SK-MEL-5 (cell line): Measurements from ENCODE around the gene CREB5. TPM values are rescaled to one million over a fixed set of nuclear protein-coding genes. Genes with fewer than 3 reads are reported as not detected.
A peak's percentile ranks its signal among the peaks of the same experiment; 100 is the strongest.

Experiments used
- DNase-seq: peaks from one replicate; pipeline ENCODE4 v3.0.0-alpha.2; 2016; ENCODE audit warnings: low read depth, low spot score
- in situ Hi-C: cut with HindIII; loops from 2 replicates; pipeline ENCODE4 v1.10.0; 2016; ENCODE audit warnings: low sequenced_read_pairs, high pct_unique_total_duplicates, low pct_unique_long_range_greater_than_20kb
- total RNA-seq: library from RNA; depleted of rRNA; stranded (reverse); fragments of >200 nt; shearing (Covaris generic); gene quantifications from 2 replicates; pipeline ENCODE4 v1.2.3, GENCODE V29; 2014

CREB5 gene
- total RNA-seq, 1 experiment from 2014 or later: 19.4 TPM

DNA sequence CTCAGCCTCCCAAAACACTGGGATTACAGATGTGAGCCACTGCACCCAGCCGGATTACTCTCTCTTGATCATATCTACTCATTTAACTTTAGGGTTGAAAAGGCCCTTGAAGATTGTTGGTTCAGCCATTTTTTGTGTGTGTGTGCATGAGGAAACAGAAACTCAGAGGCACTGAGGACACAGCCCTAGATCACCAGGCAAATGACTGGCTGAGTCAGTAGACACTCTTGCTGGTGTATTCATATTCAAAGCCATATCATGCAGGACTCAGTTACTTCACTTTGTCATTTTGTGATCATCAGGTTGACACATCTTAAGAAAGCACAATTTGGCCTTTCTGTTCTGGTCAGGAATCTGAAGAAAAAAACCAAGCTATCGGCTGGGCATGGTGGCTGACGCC is 292.4 kb downstream of the CREB5 start:
- in situ Hi-C loops: no loop called here
- DNase-seq: no peak

- DNase-seq: no peak
- in situ Hi-C loops: no loop called here
These were observed 293.0 kb downstream of the CREB5 start for GRCh38 chr7:28705350-28705749.

- no peak for DNase-seq
- in situ Hi-C loops: no loop called here
These were observed 294.3 kb downstream of the CREB5 start for GRCh38 chr7:28706584-28706983.

- in situ Hi-C loops: no loop called here
These were observed 295.0 kb downstream of the CREB5 start for GRCh38 chr7:28707291-28707690.

GRCh38 chr7:28708033-28708951 is 296.0 kb downstream of the CREB5 start:
- in situ Hi-C loops: no loop called here
- DNase-seq: peak; percentile 50

More at GRCh38 chr7:28707291-28707690, 295.0 kb downstream of the CREB5 start:
- no peak for DNase-seq

GRCh38 chr7:28709748-28710147 is 297.4 kb downstream of the CREB5 start:
- DNase-seq: no peak
- in situ Hi-C loops: no loop called here

DNA sequence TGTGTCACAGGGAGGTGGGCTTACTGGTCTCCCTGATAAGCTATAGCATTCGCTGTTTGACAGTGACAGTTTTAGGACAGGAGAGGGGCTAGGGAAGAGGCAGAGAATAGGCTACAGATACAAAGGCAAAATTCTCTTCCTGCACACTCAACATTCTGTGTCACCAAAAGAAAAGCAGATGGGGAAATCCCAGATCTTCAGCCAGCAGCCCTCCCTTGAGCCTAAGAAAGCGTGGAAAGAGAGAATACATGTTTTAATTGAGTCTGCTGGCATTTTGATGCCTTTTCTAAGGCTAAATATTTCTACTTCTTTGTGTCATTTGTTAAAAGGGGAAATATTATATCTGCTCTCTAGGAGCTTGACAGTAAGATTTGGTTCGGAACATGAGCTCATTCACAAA is 298.8 kb downstream of the CREB5 start:
- DNase-seq: no peak
- in situ Hi-C loops: no loop called here

- no peak for DNase-seq
- in situ Hi-C loops: no loop called here
These were observed 302.3 kb downstream of the CREB5 start for GRCh38 chr7:28714459-28715120.

GRCh38 chr7:28717445-28718054 is 305.2 kb downstream of the CREB5 start:
- DNase-seq: no peak
- in situ Hi-C loops: no loop called here

DNA sequence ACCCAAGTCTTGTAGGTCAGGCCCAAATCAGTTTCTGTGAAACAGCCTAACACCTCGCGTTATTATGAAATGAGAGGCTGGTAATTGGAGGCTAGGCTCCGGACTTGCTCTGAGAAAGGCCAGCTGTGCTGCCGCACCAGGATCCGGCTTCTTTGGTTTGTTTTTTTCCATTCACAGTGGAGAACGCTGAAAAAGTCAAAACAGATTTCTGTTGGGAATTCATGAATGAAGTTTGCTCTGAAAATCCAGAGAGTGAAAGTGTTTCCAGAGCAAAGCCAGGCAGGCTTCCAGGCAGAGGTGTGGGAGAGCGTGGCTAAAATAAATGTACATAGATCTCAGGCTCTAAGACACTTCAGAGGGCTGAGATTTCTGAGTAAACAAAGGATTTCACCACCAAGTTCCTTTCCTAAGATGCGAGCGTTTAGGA is 305.8 kb downstream of the CREB5 start:
- in situ Hi-C loops: no loop called here
- no peak for DNase-seq

- no peak for DNase-seq
- in situ Hi-C loops: no loop called here
These were observed 306.2 kb downstream of the CREB5 start for GRCh38 chr7:28718545-28718944.

- no peak for DNase-seq
- in situ Hi-C loops: no loop called here
These were observed 310.4 kb downstream of the CREB5 start for GRCh38 chr7:28722684-28723083.

DNA sequence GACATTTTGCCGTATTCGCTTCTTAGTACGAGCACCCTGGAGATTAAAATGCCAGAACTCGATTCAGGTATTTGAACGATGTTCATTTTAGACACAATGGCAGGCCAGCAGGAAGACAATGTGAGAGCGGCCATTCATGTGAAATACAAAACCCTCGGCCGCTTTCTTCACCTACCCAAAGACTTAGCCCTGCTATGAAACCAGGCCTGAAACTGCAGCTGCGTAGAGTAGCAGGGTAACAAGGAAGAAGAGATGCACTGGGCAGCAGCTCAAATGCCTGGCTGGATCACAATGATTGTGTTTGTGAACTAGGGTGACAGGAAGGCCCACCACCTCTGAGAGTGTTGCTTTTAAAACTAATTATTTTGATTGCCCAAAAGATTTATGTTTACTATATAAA is 311.0 kb downstream of the CREB5 start:
- in situ Hi-C loops: no loop called here
- no peak for DNase-seq

DNA sequence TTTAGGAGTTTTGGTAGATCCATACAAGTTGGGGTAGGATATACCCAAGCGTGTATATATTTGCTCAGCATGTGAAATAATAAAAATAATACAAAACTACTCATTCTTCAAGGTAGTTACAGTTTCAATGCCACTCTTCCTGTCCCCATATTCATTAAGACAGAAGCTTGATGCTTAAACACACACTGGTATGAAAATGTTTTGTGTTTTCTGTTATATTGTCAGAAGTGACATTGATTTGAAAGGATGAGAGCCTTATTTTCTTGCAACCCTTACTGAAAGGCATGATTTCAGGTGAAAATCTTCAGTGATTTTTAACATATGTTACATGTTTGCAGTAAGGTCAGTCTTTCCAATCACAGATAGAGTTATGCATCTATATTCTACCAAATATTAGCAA is 312.2 kb downstream of the CREB5 start:
- no peak for DNase-seq
- in situ Hi-C loops: no loop called here

DNA sequence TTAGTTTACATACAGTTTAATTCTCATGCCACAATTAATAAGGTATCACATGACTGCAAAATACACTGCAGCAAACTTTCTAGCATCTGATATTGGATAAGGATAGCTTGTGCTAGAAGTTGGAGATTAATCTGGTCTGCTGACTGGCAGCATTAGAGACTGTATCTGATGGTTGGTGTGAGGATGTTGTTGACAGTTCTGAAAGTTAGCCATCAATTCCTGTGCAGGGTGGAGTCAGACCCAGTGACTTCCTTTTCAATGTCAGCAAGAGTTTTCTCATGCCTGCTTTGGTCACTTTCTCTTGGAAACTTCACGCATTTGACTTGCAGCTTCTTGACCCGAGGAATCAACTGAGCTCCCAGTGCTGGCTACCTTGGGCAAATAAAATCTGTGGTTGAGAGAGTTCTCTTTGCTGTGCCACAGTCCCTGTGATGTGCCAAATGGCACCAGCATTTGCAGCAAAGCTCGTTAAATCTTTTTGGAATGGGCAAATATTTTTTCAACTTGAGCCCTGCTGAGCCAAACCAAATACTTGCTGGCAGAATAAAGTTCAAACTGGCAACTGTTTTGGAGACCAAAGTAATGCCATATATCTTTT is 312.8 kb downstream of the CREB5 start:
- in situ Hi-C loops: no loop called here
- DNase-seq: no peak

DNA sequence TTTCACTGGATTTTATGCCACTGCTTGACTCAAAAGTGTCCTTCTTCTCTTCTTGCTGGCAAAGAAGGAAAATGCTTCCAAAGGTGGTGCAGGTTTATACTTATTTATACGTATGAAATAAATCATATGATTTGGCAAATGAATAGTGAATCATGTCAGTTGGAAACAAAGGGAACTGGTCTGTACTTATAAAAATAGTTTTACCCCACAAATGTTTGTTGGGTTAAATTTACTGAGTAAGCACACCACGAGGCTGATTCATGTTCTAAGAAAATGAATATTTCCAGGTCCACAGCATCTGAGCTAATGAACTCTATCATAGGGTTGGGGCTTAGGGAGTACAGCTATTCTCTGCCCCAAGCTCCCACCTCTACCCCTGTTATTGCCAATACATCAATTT is 313.6 kb downstream of the CREB5 start:
- in situ Hi-C loops: no loop called here
- DNase-seq: no peak

- DNase-seq: no peak
- in situ Hi-C loops: no loop called here
These were observed 314.2 kb downstream of the CREB5 start for GRCh38 chr7:28726555-28726954.

GRCh38 chr7:28729281-28729680 is 317.0 kb downstream of the CREB5 start:
- no peak for DNase-seq
- in situ Hi-C loops: no loop called here
